Stomach (tissue), 4 donors: Measurements from ENCODE around the gene ACSM5.

Experiments used
- EP300 ChIP-seq: sonication (generic); formaldehyde crosslinking; IDR thresholded peaks from one replicate; pipeline ENCODE4 v1.6.1; 2017; ENCODE audit warnings: antibody characterized with exemption
- POLR2A ChIP-seq, 4 donors: fragments of 450-650 bp; IDR thresholded peaks; one replicate each; pipeline ENCODE4 v1.6.1; 2016; ENCODE audit warnings: antibody characterized with exemption in 4 of 4, control low read depth in 2 of 4, mild to moderate bottlenecking in 1 of 4, moderate library complexity in 1 of 4
- POLR2AphosphoS5 ChIP-seq, 3 donors: sonication (generic); formaldehyde crosslinking; IDR thresholded peaks; one replicate each; pipeline ENCODE4 v1.6.1; 2016; ENCODE audit warnings: antibody characterized with exemption in 3 of 3
- TF ChIP-seq, protein P1 (sequence below), 7 experiments: fragments of 450-650 bp in 4 of 7; fragments of 200-600 bp in 3 of 7; sonication (generic) in 3 of 7; IDR thresholded peaks; one replicate each; pipeline ENCODE4 v1.5.1; 2016 to 2019; ENCODE audit warnings: antibody characterized with exemption in 7 of 7, control low read depth in 2 of 7, mild to moderate bottlenecking in 1 of 7

DNA sequence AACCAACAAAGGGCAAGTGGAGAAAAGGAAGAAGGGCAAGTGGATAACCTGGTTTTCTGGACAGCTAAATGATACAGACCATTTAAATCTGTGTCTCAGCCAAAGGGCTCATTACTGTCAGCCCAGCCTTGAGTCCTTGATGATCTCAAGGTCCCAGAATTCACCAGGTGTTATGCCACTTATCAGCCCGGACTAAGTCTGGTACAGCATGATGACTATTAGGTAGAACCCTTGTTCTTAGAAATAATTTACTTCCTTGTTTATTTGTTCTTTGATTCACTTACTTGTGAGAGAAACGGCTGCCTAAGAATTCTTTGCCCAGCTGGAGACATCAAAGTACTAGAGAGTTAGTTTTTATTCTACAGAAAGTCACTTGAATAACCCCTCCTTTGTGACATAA is 8.3 kb upstream of the ACSM5 start:
- TF ChIP-seq POLR2A (IDR thresholded peaks at IDR 0.05) (no peak), POLR2AphosphoS5 (IDR thresholded peaks at IDR 0.05) (no peak), EP300 (no peak)
- TF ChIP-seq, protein P1, sequence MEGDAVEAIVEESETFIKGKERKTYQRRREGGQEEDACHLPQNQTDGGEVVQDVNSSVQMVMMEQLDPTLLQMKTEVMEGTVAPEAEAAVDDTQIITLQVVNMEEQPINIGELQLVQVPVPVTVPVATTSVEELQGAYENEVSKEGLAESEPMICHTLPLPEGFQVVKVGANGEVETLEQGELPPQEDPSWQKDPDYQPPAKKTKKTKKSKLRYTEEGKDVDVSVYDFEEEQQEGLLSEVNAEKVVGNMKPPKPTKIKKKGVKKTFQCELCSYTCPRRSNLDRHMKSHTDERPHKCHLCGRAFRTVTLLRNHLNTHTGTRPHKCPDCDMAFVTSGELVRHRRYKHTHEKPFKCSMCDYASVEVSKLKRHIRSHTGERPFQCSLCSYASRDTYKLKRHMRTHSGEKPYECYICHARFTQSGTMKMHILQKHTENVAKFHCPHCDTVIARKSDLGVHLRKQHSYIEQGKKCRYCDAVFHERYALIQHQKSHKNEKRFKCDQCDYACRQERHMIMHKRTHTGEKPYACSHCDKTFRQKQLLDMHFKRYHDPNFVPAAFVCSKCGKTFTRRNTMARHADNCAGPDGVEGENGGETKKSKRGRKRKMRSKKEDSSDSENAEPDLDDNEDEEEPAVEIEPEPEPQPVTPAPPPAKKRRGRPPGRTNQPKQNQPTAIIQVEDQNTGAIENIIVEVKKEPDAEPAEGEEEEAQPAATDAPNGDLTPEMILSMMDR (IDR thresholded peaks at IDR 0.05): no peak
